HG02973 (cell line): ENCODE data around the gene NR3C1.
"Not testable (repeated sequence)": the region's sequence is repeated elsewhere in the genome, so short reads cannot be mapped to it uniquely, and the experiment has no call there.

Source experiments
- ATAC-seq: cut with Tn5 transposase; IDR thresholded peaks from one replicate; pipeline ENCODE4 v1.9.1; 2021; ENCODE audit warnings: moderate library complexity; ENCODE audit not compliant: unreplicated experiment

NR3C1 gene

DNA sequence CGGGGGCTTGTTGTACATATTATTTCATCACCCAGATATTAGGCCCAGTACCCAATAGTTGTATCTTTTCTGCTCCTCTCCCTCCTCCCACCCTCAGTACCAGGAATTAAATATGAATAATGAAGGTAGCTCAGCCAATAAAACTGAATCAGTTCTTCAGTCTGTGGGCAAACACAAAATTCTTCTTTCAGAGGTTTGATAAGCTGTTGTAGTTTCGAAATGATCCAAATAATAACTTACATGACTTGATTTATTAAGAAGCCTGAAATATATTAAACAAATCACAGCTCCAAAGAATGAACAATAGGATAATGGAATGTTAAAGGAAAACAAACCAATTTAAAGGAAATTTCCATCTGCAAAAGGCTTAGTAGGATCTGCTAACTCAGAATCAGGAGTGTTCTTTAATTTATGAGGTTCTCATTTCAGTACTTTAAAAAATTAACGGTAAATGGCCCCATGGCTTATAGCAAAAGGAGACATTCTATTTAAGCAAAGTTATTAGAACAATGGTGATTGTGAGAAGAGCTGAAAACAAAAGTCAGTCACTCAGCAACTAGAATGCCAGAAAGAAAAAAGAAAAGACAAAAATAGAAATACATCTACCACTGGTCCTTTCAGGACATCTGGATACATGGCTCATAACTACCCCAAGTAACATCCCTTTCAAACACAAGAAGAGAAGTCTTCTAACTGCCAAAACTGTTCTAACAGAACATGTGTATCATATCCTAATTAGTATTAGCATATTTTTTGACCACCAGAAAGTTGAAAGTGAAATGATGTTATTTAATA lies 62.4 kb downstream of the NR3C1 start:
- ATAC-seq = no peak

DNA sequence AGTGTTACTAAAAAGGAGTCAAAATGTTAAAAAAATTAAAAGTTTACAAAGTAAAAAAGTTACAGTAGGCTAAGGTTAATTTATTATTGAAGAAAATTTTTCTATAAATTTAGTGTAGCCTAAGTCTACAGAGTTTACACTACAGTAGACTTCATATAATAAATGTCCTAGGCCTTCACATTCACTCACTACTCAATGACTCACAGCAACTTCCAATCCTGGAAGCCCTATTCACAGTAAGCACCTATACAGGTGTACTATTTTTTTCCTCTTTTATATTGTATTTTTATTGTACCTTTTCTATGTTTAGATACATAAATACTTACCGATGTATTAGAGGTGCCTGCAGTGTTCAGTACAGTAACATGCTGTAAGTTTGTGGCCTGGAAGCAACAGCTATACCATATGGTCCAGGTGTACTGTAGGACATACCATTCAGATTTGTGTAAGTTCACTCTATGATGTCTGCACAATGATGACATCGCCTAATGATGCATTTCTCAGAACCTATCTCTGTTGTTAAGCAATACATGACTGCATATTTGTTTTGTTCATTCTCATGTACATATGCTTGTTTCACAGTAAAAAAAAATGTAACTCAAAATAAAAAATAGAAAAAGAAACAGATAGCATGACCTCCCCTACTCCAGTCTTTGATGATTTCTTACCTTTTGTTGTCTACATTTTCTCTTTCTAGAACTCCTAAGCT lies 64.7 kb downstream of the NR3C1 start:
- no peak for ATAC-seq

DNA sequence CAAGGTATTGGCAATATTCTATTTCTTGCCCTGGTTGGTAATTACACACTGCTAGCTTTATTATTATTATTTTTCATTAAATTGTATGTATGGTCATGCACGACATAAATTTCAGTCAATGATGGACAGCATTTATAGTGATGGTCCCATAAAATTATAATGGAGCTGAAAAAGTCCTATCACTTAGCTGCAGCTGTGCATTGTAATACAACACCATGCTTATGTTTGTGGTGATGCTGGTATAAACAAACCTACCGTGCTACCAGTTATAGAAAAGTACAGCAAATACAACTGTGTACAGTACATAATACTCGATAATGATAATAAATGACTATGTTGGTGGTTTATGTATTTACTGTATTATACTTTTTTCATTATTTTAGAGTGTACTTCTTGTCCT lies 65.5 kb downstream of the NR3C1 start:
- ATAC-seq = no peak

DNA sequence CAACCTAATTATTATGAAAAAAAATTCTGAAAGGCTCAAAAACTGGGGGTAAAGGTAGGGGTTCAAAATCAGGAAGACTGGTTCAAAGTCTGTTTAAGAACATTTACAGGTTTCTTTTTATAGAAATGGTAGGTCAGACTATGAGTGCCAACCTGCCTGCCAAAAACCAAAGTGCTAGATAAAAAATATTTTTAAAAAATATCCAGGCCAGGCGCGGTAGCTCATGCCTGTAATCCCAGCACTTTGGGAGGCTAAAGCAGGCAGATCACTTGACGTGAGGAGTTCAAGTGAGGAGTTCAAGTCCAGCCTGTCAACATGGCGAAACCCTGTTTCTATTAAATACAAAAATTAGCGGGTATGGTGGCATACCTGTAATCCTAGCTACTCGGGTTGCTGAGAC lies 67.0 kb downstream of the NR3C1 start:
- ATAC-seq = no peak

DNA sequence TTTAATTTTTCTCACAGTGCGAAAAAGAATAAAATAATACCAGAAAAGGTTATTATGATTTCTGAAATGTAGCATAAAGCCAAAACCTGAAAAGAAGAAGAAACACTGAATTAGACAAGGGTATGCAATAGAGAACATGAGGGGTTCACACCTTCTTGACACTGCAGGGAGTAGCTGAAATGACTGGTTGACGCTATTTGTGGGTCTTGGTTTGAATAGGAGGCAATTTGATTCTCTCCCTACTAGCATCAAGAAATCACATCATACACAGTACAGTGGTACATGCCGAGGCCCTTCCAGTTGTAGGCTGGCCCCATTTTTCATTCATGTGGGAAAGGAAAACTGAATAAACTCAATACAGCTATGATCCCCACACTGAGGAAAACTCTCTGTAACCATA lies 68.6 kb downstream of the NR3C1 start:
- no peak for ATAC-seq

DNA sequence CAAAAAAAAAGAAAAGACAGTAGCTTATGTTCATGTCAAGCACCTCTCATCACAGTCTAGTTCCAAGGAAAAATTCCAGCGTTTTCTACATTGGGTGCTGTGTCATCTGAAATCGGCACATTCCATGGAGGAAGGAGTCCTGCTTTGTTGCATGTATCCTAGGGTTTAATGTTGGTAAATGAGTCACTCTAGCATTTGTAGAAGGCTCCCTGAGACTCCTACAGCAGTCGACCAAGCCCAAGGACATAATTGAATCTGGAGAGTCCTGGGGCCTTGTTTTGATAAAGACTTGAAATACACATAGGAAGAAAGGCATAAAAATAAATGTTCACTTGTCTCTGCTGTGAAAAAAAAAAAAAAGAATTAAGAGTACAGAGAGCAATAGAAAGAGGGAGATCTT lies 69.1 kb downstream of the NR3C1 start:
- not testable (repeated sequence) for ATAC-seq

DNA sequence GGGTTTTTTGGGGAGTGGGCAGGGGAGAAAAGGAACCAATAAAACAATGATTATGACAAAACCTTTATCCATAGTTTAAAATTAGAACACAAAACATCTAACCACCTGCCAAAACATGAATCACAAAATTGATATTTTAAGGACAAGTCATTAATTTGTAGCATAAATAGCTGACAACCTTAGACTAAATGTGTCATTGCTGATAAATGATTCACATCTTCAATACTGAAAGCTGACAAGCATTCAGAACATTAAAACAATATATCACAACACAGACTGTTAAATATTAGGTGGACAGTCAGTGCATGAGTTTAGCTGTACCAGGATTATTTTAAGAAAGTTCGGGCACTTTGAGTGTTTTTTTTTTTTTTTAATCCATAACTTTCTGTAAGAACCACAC lies 71.5 kb downstream of the NR3C1 start:
- no peak for ATAC-seq

DNA sequence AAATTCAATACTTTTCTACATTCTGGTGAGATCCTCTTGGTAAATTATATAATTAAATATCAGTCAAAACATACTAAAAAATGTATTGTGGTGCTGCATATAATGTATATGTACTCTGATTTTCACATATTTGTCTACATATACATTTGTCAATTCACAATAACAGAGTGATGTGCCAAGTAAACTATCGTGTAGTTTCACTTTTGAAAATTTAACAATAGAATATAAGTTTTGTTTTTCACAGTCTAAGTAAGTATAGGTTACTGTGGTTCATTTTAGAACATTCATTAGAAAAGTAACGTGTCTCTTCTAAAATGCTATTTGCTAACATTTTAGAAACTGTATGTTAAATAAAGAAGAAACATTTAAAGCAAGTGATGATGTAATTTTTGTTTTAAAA lies 73.6 kb downstream of the NR3C1 start:
- ATAC-seq = no peak

DNA sequence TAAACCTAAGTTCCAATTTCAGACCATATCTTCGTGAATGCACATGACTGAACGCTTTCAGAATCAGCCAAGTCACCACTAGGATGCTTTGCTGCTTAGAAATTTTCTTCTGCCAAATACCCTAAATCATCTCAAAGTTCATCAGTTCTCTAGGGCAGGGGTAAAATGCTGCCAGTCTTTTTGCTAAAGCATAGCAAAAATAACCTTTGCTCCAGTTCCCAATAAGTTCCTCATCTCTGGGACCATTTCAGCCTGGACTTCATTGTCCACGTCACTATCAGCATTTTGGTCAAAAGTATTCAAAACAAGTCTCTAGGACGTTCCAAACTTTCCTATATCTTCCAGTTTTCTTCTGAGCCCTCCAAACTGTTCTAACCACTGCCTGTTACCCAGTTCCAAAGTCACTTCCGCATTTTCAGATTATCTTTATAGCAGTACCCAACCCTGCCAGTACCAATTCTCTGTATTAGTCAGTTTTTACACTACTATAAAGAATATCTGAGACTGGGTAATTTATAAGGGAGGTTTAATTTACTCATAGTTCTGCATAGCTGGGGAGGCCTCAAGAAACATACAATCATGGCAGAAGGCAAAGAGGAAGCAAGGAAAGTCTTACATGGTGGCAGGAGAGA lies 74.8 kb downstream of the NR3C1 start:
- ATAC-seq = no peak

DNA sequence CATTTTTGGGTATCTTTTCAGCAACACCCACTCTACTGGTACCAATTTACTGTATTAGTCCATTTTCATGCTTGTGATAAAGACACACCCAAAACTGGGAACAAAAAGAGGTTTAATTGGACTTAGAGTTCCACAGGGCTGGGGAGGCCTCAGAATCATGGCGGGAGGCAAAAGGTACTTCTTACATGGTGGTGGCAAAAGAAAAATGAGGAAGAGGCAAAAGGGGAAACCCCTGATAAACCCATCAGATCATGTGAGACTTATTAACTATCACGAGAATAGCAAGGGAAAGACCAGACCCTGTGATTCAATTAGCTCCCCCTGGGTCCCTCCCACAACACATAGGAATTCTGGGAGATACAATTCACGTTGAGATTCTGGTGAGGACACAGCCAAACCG lies 78.4 kb downstream of the NR3C1 start:
- ATAC-seq = not testable (repeated sequence)

DNA sequence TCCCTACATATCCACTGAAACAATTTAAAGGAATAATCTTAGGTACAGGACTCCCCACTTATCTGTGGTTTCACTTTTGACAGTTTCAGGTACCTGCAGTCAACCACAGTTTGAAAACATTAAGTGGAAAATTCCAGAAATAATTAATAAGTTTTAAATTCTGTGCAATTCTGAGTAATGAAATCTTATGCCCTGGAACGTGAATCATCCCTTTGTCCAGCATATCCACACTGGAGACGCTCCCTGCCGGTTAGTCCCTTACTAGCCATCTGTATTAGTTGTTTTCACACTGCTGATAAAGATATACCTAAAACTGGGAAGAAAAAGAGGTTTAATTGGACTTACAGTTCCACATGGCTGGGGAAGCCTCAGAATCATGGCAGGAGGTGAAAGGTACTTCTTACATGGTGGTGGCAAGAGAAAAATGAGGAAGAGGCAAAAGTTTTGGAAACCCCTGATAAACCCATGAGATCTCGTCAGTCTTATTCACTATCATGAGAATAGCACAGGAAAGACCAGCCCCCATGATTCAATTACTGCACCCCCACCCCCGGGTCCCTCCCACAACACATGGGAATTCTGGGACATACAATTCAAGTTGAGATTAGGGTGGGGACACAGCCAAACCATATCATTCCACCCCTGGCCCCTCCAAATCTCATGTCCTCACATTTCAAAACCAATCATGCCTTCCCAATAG lies 80.4 kb downstream of the NR3C1 start:
- not testable (repeated sequence) for ATAC-seq

DNA sequence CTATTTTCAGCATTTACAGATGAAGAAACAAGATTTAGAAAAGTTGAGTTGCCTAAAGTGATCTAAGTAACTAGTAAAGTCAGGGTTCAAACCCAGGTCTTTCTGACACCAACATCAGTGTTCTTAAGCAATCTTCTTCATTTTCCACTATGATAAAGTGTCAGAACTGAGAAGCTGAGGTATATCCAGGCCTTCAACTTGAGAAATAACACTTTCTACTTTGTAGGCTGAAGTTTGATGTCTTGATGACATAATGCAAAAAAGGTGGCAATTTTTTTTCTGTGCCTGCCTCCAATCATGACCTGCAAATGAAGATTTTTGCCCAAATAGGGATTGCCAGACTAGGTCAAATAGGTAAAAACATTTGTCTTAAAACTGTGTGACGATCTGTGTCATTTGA lies 81.3 kb downstream of the NR3C1 start:
- ATAC-seq = no peak

DNA sequence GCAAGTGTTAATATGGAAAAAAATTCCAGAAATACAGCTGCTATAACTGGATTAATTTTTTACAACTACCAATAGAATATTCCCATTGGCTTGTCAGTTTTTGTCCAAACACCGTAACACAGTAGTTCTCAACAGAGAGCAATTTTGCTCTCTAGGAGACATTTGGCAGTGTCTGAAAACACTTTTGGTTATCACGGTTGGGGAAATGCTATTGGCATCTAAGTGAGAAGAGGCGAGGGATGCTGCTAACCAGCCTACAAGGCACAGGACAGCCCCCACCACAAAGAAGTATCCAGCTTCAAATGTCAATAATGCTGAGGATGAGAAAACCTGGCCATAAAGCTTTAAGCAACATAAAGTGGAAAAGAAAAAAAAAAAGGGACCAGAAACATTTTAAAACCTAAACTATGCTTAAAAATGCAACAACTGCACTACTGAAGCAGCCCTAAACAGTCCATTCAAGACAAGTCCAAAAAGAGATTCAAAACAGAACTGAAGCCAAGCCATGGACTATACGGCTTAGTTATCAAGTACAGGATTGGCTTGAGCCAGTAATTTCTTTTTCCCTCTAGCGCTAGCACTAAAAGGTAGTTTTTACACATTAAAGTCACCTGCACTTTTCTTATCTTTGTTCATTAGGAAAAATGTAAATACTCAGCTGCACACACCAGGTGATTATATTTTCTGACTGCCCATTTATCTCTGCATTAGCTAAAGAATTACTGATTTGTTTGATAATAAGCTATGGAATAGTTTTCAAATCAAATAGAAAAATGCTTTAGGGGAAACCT lies 83.9 kb downstream of the NR3C1 start:
- no peak for ATAC-seq

DNA sequence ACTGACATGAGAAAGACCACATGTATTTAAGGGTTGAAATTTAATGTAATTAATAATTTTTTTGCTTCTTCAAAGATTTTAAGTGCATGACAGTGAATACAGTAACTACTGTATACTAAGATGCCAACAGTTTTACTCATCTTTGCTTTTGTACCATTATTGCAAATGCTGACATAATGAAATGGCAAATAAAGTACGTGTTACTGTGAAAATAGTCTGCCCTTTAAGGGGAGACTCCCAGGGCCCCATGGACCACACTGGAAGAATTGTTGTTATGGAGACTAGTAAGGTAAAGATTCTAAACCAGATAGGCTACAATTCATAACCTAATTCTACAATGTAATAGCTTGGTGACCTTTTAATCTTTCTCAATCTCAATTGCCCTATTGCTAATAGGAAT lies 84.7 kb downstream of the NR3C1 start:
- ATAC-seq = no peak

DNA sequence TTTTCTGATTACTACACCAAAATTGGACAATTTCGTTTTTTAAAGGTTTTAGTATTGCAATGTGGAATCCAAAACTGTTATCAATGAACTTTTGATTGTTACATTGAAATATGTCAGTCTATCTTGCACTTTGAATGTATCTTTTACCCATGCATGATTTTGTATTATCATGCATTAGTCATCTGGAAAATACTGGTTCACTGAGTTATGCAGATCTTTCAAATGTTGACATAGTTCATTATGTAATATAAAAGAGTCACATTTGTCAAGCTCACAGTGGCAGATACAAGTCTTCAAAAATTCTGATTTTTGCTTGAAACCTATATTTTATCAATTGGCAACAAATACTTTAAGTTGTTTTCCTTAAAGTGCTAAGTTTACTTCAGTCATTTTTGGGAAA lies 85.2 kb downstream of the NR3C1 start:
- ATAC-seq = no peak

DNA sequence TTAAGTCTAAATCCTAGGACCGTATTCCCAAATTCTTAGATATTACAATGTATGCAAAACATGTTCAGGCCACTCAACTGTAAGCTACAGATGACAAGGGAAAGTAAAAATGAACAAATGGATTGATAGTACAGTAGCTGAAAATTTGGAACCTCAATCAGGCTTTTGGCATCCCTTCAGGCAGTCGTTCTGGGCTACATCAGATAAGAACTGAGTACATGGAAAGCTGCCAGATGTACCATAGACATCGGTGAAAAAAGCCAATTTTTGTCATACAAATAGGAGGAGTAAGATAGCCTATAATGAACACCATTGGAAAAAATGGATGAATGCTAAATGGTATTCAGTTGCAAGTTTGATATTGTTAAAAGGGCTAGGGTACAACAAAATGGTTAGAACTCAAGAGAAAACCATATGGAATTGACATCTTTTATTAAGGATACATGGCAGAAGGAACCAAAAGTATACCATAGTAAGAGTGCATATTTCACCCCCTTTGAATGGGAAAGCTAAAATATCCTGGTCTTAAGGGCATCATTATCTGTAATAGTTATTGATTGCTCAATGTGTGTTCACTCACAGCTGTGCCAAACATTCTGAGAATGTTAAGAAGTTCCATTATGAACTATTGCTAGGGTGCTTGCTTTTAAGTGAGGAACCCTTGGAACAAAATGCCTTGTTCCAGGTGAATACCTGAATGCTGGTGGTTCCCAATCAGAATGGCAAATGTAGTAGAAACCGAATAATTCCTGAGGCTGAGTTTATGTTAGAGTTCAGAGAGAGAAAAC lies 86.4 kb downstream of the NR3C1 start:
- no peak for ATAC-seq

DNA sequence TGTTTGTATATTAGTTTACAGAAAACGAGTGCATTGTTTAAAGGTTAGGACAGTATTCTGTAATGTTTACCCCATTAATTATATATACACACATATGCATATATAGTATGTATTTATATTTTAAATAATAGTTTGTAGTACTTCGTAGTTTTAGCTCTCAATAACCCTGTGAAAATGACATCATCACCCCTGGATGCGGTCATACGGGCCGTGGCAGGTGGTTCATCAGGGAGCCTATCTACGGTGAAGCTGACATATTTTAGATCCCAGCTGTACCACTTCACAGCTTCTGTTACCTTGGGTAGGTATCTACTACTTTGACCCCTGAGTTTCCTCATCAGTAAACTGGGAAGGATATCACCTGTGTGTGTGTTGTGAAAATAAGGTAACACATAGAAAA lies 87.1 kb downstream of the NR3C1 start:
- no peak for ATAC-seq

DNA sequence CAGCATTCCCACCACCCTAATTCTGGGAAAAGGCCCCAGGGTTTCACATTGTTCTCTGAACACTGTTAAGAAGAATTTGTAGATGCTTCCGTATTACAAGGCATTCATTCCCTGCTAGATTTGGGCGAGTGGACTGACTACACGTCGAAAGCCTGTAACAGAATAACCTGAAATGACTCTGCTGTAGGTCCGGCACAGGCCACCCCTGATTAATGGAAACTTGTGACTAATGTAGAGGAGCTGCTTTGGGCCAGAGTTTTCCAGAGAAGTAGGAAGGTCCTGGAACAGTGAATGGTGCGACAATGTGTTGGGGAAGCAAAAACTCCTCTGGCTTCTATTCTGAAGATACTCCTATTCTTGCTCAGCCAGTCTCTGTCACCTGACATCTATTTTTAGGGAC lies 87.6 kb downstream of the NR3C1 start:
- no peak for ATAC-seq

DNA sequence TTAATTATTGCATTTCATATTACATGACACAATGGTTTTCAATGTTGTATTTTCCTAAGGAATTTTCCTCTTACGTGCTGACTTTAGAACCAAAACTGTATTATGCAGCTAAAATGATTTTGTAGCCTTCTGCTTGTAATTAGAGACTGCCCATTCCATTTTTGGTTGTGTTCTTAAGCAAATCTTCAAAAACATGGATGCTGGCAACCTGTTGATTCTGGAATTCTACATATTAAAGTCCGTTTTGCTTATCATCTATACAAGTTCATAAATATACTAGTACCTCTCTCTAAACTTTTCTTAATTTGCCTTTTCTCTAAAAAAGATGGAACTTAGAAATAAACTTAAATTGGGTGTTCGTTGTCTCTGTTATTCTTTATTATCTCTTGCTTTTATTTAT lies 88.3 kb downstream of the NR3C1 start:
- no peak for ATAC-seq

DNA sequence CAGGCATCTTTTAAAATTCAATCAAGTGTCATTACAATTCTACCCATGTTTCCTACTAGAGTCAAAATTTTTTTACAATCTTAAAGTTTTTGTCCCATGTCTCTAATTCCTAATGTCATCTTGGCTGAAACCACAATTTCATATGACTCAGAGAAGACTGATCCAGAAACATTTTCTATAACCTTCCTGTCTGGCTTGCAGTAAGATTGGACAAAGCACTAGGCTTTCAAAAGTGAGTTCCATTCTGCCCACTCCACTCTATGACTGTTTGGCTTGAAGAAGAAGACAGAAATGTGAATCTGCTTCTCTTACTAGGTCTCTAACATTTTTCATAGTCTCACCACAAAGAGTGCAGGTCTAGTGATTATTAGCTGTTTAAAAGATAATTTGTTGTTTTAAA lies 88.8 kb downstream of the NR3C1 start:
- ATAC-seq = no peak
